Measurements from ENCODE around the gene HS6ST2.

Gene HS6ST2

DNA sequence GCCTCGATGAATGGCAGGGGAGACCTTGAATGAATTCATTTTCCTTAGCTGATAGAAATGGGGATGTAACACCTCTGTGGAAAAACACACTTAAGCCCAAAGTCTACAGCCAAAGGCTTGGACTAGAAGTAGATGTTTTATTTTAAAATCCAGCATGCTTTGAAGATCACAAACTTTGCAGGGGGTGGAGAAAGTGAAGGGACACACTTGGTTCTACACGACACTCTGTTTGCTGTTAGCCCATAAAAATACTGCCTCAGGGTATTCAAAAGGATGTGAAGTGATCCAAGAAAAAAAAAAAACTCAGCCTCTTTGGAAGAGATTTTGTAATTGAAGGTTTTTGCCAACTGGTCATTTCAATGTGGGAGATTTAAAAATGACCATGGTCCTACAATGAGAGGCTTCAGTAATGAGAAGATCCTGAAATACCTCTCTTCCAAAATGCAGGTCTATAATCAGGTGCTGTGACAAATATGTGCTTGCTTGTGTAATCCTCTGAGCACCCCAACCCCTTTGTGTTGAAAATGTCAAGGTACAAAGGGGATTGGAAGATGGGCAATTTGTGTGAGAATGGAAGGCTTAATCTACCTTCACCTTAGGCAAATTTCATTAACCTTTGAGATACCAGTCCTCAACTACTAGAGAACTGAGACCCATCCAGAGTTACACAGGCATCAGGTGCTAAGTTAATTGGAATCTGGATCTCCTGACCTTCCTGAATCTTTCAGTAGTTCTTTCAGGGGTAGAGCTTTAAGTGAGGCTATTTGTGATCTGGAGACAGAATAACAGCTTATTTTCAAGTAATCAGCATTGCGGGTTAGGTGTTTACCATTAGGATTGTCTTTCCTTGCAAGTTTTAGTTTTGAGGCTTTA lies 82.5 kb downstream of the HS6ST2 start:
- H3K9me3 ChIP-seq (ENCODE audit: insufficient read depth, low read depth, low read length): no peaks in the 10 kb centered on the region
- peaks cover 43% of the 10 kb centered on the region for H3K4me1 ChIP-seq (ENCODE audit: insufficient read depth, low read length)
- H3K36me3 ChIP-seq (ENCODE audit: insufficient read depth, low read depth, low read length): no peaks in the 10 kb centered on the region
- H3K27ac ChIP-seq (ENCODE audit: low read length): peak overlapping the region; percentile 32
- H3K4me3 ChIP-seq (ENCODE audit: low read length): peak overlapping the region; percentile 55
- peak overlapping the region; percentile 58 for H3K9ac ChIP-seq (ENCODE audit: low read depth, low read length)
- no peaks in the 10 kb centered on the region for H3K27me3 ChIP-seq (ENCODE audit: insufficient read depth, low read length)

DNA sequence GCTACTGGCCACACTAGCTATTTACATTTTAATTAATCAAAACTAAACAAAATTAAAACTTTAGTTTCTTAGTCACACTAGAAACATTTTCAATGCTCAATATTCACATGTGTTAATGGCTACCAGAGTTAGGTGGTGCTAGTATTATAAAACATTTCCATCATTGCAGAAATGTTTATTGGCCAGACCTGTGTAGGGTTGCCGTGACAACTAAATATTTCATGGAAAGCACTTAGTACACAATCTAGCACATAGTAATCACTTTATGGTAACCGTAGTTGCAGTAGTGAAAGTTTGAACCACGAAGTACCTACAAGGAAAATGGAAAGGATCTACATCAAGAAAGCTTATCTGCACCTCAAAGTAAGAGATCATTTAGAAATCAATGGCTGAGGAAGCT lies 95.9 kb downstream of the HS6ST2 start:
- H3K4me1 ChIP-seq (ENCODE audit: insufficient read depth, low read length): no peaks in the 10 kb centered on the region; the same call in 1 of the 2 replicates
- no peaks in the 10 kb centered on the region for H3K9me3 ChIP-seq (ENCODE audit: insufficient read depth, low read depth, low read length)
- no peak overlapping the region for H3K4me3 ChIP-seq (ENCODE audit: low read length)
- no peaks in the 10 kb centered on the region for H3K36me3 ChIP-seq (ENCODE audit: insufficient read depth, low read depth, low read length)
- no peaks in the 10 kb centered on the region for H3K27me3 ChIP-seq (ENCODE audit: insufficient read depth, low read length)
- no peak overlapping the region for H3K9ac ChIP-seq (ENCODE audit: low read depth, low read length)
- H3K27ac ChIP-seq (ENCODE audit: low read length): no peak overlapping the region

DNA sequence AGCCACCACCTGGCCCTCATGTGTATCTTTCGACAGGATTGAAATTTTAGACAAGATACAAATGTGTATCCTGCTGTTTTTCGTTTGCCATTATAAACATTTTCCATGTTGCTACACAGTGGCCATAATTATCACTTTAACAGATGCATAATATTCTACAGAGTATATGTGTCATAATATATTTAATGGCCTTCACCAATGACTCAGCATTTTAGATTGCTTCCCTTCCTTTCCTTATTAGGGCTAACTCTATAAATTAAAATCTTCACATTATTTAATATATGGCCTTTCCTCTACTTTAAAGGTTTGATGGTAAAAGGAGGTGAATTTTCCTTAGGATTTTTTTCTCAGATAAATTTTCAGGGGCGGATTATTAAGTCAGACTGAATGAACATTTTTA lies 97.4 kb downstream of the HS6ST2 start:
- no peaks in the 10 kb centered on the region for H3K36me3 ChIP-seq (ENCODE audit: insufficient read depth, low read depth, low read length)
- no peaks in the 10 kb centered on the region for H3K27me3 ChIP-seq (ENCODE audit: insufficient read depth, low read length)
- H3K9me3 ChIP-seq (ENCODE audit: insufficient read depth, low read depth, low read length): no peaks in the 10 kb centered on the region
- no peaks in the 10 kb centered on the region; the same call in 1 of the 2 replicates for H3K4me1 ChIP-seq (ENCODE audit: insufficient read depth, low read length)
- no peak overlapping the region for H3K4me3 ChIP-seq (ENCODE audit: low read length)
- H3K9ac ChIP-seq (ENCODE audit: low read depth, low read length): no peak overlapping the region
- no peak overlapping the region for H3K27ac ChIP-seq (ENCODE audit: low read length)

DNA sequence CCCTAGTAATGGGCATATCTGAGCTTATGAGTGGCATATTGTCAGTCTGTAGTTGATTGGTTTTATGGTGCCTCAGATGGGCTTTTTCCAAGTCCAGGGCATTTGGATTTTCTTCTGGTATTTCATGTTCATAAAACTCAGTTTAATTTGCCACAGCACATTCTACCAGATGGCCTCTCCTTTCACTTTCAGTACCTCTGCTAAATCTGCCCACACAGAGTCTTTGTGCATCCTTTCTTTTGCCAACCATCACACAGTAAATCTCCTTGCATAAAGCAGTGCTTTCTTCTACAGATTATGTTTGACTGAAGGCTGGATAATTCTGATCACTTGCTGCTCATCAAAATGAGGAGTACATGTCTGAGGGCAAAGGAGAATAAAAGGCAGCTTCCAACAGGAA lies 98.2 kb downstream of the HS6ST2 start:
- H3K4me3 ChIP-seq (ENCODE audit: low read length): no peak overlapping the region
- H3K9ac ChIP-seq (ENCODE audit: low read depth, low read length): no peak overlapping the region
- H3K27me3 ChIP-seq (ENCODE audit: insufficient read depth, low read length): no peaks in the 10 kb centered on the region
- no peak overlapping the region for H3K27ac ChIP-seq (ENCODE audit: low read length)
- H3K9me3 ChIP-seq (ENCODE audit: insufficient read depth, low read depth, low read length): no peaks in the 10 kb centered on the region
- no peaks in the 10 kb centered on the region; the same call in 1 of the 2 replicates for H3K4me1 ChIP-seq (ENCODE audit: insufficient read depth, low read length)
- H3K36me3 ChIP-seq (ENCODE audit: insufficient read depth, low read depth, low read length): no peaks in the 10 kb centered on the region

DNA sequence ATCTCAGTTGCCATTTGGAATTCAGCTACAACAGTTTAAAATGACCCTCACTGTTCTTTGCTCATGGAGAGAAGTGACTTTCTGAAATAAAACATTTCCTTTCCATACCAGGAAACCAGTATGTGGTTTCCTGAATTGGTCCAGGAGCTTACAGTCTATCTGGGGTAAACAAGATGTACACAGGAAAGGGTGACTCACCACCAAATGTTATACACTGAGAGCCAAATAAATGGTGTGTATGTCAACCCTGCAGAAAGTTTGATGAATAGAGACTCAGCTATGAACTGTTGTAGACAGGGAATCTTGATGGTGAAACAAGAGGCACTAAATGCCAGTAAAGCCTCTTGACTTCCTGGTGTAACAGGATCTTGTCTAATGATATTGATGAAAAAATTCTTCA lies 100.4 kb downstream of the HS6ST2 start:
- H3K27me3 ChIP-seq (ENCODE audit: insufficient read depth, low read length): no peaks in the 10 kb centered on the region
- H3K27ac ChIP-seq (ENCODE audit: low read length): no peak overlapping the region
- no peak overlapping the region for H3K9ac ChIP-seq (ENCODE audit: low read depth, low read length)
- no peaks in the 10 kb centered on the region for H3K36me3 ChIP-seq (ENCODE audit: insufficient read depth, low read depth, low read length)
- no peak overlapping the region for H3K4me3 ChIP-seq (ENCODE audit: low read length)
- H3K4me1 ChIP-seq (ENCODE audit: insufficient read depth, low read length): no peaks in the 10 kb centered on the region; the same call in 1 of the 2 replicates
- no peaks in the 10 kb centered on the region for H3K9me3 ChIP-seq (ENCODE audit: insufficient read depth, low read depth, low read length)

DNA sequence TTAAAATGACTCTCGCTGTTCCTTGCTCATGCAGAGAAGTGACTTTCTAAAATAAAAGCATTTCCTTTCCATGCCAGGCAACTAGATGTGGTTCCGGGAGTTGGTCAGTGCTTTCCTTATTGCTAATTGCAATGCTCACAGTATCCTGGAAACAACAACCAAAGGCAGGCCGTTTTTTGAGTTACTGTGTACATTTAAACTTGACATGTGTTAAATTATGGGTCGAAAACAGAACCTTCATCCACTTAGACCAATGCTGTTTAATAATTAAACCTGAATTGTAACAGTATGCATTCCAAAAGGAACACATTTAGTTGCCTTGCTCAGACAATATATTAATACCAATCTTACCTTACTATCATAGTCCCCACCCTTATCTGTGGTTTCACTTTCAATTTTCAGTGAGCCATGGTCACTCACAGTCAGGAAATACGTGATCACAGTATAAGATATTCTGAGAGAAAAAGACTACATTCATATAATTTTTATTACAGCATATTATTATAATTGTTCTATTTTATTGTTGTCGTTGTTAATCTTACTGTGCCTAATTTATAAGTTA lies 102.6 kb downstream of the HS6ST2 start:
- no peaks in the 10 kb centered on the region for H3K27me3 ChIP-seq (ENCODE audit: insufficient read depth, low read length)

DNA sequence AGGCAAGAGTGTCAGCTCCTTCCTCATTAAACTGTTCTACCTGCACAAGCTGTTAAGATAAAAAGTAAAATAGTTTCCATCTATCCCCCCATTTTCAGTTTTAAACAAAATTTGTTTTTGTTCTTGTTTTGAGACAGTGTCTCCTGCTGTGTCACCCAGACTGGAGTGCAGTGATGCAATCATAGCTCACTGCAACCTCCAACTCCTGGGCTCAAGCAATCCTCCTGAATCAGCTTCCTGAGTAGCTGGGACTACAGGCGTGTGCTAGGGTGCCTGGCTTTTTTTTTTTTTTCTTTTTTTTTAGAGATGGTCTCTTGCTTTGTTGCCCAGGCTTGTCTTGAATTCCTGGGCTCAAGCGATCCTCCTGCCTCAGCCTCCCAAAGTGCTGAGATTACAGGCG lies 105.4 kb downstream of the HS6ST2 start:
- no peaks in the 10 kb centered on the region; the same call in 1 of the 2 replicates for H3K4me1 ChIP-seq (ENCODE audit: insufficient read depth, low read length)
- H3K9me3 ChIP-seq (ENCODE audit: insufficient read depth, low read depth, low read length): no peaks in the 10 kb centered on the region
- no peak overlapping the region for H3K9ac ChIP-seq (ENCODE audit: low read depth, low read length)
- no peak overlapping the region for H3K27ac ChIP-seq (ENCODE audit: low read length)
- H3K36me3 ChIP-seq (ENCODE audit: insufficient read depth, low read depth, low read length): no peaks in the 10 kb centered on the region
- H3K4me3 ChIP-seq (ENCODE audit: low read length): no peak overlapping the region
- no peaks in the 10 kb centered on the region for H3K27me3 ChIP-seq (ENCODE audit: insufficient read depth, low read length)

More for the DNA sequence above, 102.6 kb downstream of the HS6ST2 start:
- no peak overlapping the region for H3K9ac ChIP-seq (ENCODE audit: low read depth, low read length)
- no peaks in the 10 kb centered on the region; the same call in 1 of the 2 replicates for H3K4me1 ChIP-seq (ENCODE audit: insufficient read depth, low read length)
- no peaks in the 10 kb centered on the region for H3K9me3 ChIP-seq (ENCODE audit: insufficient read depth, low read depth, low read length)
- no peaks in the 10 kb centered on the region for H3K36me3 ChIP-seq (ENCODE audit: insufficient read depth, low read depth, low read length)
- H3K4me3 ChIP-seq (ENCODE audit: low read length): no peak overlapping the region
- no peak overlapping the region for H3K27ac ChIP-seq (ENCODE audit: low read length)

DNA sequence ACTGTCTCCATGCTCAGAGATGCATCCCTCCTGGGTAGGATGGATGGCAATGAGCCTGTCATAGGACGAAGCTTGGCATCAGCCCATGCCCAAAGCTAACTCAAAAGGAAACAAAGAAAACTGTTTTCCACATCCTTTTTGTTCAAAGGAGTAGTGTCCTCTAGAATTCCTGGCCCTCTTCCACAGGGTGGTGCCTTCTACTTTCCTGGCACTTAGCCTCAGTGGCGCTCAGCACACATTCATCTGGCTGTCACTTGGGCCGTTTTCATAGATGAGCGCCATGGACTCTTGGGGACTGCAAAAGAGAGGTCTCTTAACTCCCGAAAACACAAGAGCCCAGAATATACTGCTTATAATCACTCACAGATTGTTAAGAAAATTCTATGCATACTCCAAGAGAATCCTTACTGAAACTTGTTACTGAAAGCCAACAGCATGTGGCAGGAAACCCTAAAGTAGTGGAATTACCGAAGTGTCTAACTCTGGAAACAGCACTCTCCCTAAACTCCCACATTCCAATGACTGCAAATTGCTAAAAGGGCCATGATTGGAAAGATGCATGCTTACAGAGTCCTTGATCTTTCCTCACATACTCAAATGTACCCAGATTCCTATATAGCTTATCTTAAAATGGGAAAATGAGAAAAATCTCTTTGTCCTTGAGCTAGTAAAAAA lies 110.0 kb downstream of the HS6ST2 start:
- H3K36me3 ChIP-seq (ENCODE audit: insufficient read depth, low read depth, low read length): no peaks in the 10 kb centered on the region
- H3K4me3 ChIP-seq (ENCODE audit: low read length): no peak overlapping the region
- H3K4me1 ChIP-seq (ENCODE audit: insufficient read depth, low read length): no peaks in the 10 kb centered on the region; the same call in 1 of the 2 replicates
- H3K27me3 ChIP-seq (ENCODE audit: insufficient read depth, low read length): no peaks in the 10 kb centered on the region
- no peak overlapping the region for H3K9ac ChIP-seq (ENCODE audit: low read depth, low read length)
- H3K9me3 ChIP-seq (ENCODE audit: insufficient read depth, low read depth, low read length): no peaks in the 10 kb centered on the region
- no peak overlapping the region for H3K27ac ChIP-seq (ENCODE audit: low read length)

DNA sequence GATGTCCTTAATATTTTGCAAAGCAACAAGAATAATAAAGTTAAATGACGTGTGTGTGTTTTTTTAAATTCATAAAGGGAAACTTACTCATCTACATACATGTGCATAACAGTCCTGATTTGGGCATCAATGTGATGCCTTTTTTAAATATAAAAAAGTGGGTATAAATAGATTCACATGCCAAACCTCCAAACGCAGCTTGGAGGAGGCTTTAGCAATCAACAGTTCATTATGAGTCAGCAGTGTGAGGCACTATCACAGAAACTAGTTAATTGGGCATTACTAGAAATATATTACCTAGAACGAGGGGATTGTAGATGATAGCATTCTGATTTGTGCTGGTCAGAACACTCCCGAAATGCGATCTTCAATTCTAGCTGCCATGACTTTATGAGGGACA lies 115.1 kb downstream of the HS6ST2 start:
- Histone ChIP-seq H3K27ac (ENCODE audit: low read length) (no peak overlapping the region), H3K9ac (ENCODE audit: low read depth, low read length) (no peak overlapping the region), H3K4me1 (ENCODE audit: insufficient read depth, low read length) (peaks cover 4% of the 10 kb centered on the region; the same call in 1 of the 2 replicates), H3K4me3 (ENCODE audit: low read length) (no peak overlapping the region), H3K9me3 (ENCODE audit: insufficient read depth, low read depth, low read length) (no peaks in the 10 kb centered on the region), H3K36me3 (ENCODE audit: insufficient read depth, low read depth, low read length) (no peaks in the 10 kb centered on the region), H3K27me3 (ENCODE audit: insufficient read depth, low read length) (no peaks in the 10 kb centered on the region)

DNA sequence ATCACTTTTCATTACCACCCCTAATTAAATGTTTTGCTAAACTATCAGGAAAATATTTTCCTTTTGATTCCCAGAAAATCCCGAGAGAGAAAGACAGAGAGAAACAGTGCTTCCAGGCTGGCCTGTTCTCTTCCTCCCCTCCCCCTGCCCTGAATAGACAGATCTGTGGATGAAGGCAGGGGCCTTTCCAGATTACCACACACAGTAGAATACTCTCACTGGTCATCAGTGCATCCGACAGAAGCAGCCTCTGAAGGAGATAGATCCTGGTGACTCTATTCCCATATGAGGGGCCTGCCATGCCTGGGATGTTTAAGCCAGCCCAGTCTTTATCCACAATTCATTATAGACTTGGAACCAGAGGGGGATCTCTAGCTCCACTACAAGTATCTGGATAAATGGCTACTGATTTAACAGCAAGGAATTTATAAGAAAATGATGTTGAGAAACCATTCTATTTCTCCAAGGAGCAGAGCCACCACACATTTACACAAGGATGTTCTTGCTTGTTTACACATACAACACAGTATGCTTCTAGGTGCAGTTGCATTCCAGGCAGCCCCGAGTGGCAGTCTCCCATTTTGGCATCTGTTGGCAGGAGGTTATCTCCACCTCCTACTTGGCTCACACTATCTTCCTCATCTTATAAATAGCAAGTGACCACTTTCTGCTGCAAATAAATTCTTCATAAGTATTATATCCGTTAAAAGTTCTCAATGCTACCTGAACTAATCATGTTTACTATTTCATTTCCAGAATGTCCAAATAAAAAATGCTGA lies 115.8 kb downstream of the HS6ST2 start:
- Histone ChIP-seq H3K4me1 (ENCODE audit: insufficient read depth, low read length) (peaks cover 4% of the 10 kb centered on the region; the same call in 1 of the 2 replicates), H3K9me3 (ENCODE audit: insufficient read depth, low read depth, low read length) (no peaks in the 10 kb centered on the region), H3K27me3 (ENCODE audit: insufficient read depth, low read length) (no peaks in the 10 kb centered on the region), H3K4me3 (ENCODE audit: low read length) (no peak overlapping the region), H3K27ac (ENCODE audit: low read length) (no peak overlapping the region), H3K9ac (ENCODE audit: low read depth, low read length) (no peak overlapping the region), H3K36me3 (ENCODE audit: insufficient read depth, low read depth, low read length) (no peaks in the 10 kb centered on the region)

DNA sequence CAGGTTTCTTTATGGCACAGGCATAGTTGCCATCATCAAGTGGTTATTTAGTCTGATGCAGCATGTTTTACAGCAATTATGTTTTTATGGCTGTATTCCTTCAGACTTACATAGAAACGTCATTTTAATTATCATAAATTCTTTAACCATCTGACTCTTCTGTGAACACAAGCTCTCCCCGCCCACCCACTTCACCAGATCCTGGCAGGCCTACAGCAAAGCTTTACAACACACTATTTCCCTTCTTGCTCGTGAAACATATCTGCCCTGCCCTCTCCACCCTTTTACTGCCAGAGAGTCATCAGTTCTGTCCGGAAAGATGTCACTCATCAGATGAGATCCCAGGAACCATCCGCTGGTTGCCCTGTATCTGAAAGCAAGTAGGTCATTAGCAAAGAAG lies 120.5 kb downstream of the HS6ST2 start:
- Histone ChIP-seq H3K4me1 (ENCODE audit: insufficient read depth, low read length) (peaks cover 4% of the 10 kb centered on the region; the same call in 1 of the 2 replicates), H3K9ac (ENCODE audit: low read depth, low read length) (no peak overlapping the region), H3K4me3 (ENCODE audit: low read length) (no peak overlapping the region), H3K36me3 (ENCODE audit: insufficient read depth, low read depth, low read length) (no peaks in the 10 kb centered on the region), H3K9me3 (ENCODE audit: insufficient read depth, low read depth, low read length) (no peaks in the 10 kb centered on the region), H3K27ac (ENCODE audit: low read length) (no peak overlapping the region), H3K27me3 (ENCODE audit: insufficient read depth, low read length) (no peaks in the 10 kb centered on the region)
